Measurements from ENCODE around the gene MYO15B. TPM values are rescaled to one million over a fixed set of nuclear protein-coding genes. Genes with fewer than 3 reads are reported as not detected.

MYO15B gene
- total and polyA plus RNA-seq, 2 of the 13 experiments (the other 11 are each of a cell fraction or from before 2014, with no cell fraction given), result 2.8 to 8.1 TPM

- TF ChIP-seq ZNF639 (CRISPR knock-in tag; conservative IDR thresholded peaks at IDR 0.05) (no peak), ZSCAN21 (CRISPR knock-in tag; IDR thresholded peaks at IDR 0.05; ENCODE audit: borderline replicate concordance) (no peak), ARNT (IDR thresholded peaks at IDR 0.05) (no peak)
Measured at GRCh38 chr17:75610103-75610984, 22.7 kb downstream of the MYO15B start (continued).

GRCh38 chr17:75611851-75612429 is 24.3 kb downstream of the MYO15B start:
- WGBS (ENCODE audit: low lambda C conversion rate), result 59% methylated on average over 20 of the region's 20 CpGs
- no peak for FAIRE-seq
- in situ Hi-C loops (cut with HindIII; ENCODE audit: extremely low pct_ligation_motif_present, low pct_unique_long_range_greater_than_20kb), result loop anchor here (10.0 kb wide), 1 partner anchor 143 kb away; no protein-coding TSS in a partner anchor
- ChIA-PET CTCF (ENCODE audit: low intra/inter-chr PET ratio, low total read pairs) (no interaction called here), POLR2A (interaction anchor here (0.7 to 3.3 kb wide), 11 partner anchors 9 to 532 kb away, joined by 3 to 40 read pairs (median 6); partner anchors contain the start of genes ITGB4, SMIM5 and TMEM94)
- ATAC-seq, result no peak
- intact Hi-C loops (cut with micrococcal nuclease; ENCODE audit: unreplicated experiment), result loop anchor here (5.0 kb wide), 1 partner anchor 140 kb away; no protein-coding TSS in a partner anchor
- Histone ChIP-seq H3K4me1 (ENCODE audit: insufficient read depth, low read length) (peaks cover 49% of the 10 kb centered on the region), H3K4me3 (replicated peaks in 1 of 3; ENCODE audit: insufficient read depth in 1 of 3, low read depth in 2 of 3, low read length in 3 of 3) (no peak overlapping the region), H3K79me2 (ENCODE audit: insufficient read depth, low read length) (no peaks in the 10 kb centered on the region), H3K27me3 (ENCODE audit: control insufficient read depth in 1 of 2, insufficient read depth in 2 of 2, low read length in 2 of 2) (no peaks in the 10 kb centered on the region; a peak in 1 of 5 replicates), H3K27ac (ENCODE audit: extremely low read length, insufficient read depth, low read length) (no peak overlapping the region), H3K36me3 (replicated peaks in 1 of 2; ENCODE audit: control insufficient read depth in 1 of 2, insufficient read depth in 2 of 2, low read length in 2 of 2) (no peaks in the 10 kb centered on the region), H3K9ac (ENCODE audit: insufficient read depth, low read depth, low read length) (no peak overlapping the region), H3K9me3 (ENCODE audit: low read length) (no peaks in the 10 kb centered on the region), H2AFZ (ENCODE audit: low read length) (no peak overlapping the region), H3K4me2 (ENCODE audit: low read depth, low read length) (no peak overlapping the region), H4K20me1 (ENCODE audit: insufficient read depth, low read length) (no peaks in the 10 kb centered on the region)
- BruUV-seq (replicated peaks), result no TSS peak
- DNase-seq (ENCODE audit: low spot score), result no peak
- TF ChIP-seq CEBPG (CRISPR knock-in tag; IDR thresholded peaks at IDR 0.05), result no peak
- TF ChIP-seq ZNF703 (CRISPR knock-in tag; IDR thresholded peaks at IDR 0.05; ENCODE audit: borderline replicate concordance), result no peak
- TF ChIP-seq THYN1 (CRISPR knock-in tag; IDR thresholded peaks at IDR 0.05; ENCODE audit: borderline replicate concordance, low read depth), result no peak
- TF ChIP-seq ZBTB40 (IDR thresholded peaks at IDR 0.05), result no peak
- TF ChIP-seq ZBTB40 (CRISPR knock-in tag; IDR thresholded peaks at IDR 0.05), result no peak

All from HepG2 (cell line).